Mesodermal cell (in vitro differentiated cells): Measurements from ENCODE around the gene BMP2. TPM values are rescaled to one million over a fixed set of nuclear protein-coding genes. Genes with fewer than 3 reads are reported as not detected.
A peak's percentile ranks its signal among the peaks of the same experiment; 100 is the strongest.

Source experiments
- H3K27ac ChIP-seq: 2 replicates; pipeline ENCODE4 v1.7.0; 2013; ENCODE audit warnings: mild to moderate bottlenecking, low read depth, low read length, moderate library complexity; ENCODE audit not compliant: severe bottlenecking
- H3K36me3 ChIP-seq: 2 replicates; pipeline ENCODE4 v1.7.1; 2013; ENCODE audit warnings: mild to moderate bottlenecking, low read length, moderate library complexity; ENCODE audit not compliant: control insufficient read depth, insufficient read depth
- H3K4me1 ChIP-seq: one replicate; pipeline ENCODE4 v1.7.1; 2013; ENCODE audit warnings: mild to moderate bottlenecking, low read length; ENCODE audit not compliant: insufficient read depth, control insufficient read depth, poor library complexity, severe bottlenecking
- H3K4me3 ChIP-seq: 2 replicates; pipeline ENCODE4 v1.7.0; 2013; ENCODE audit warnings: low read length, control low read depth, mild to moderate bottlenecking; ENCODE audit not compliant: insufficient read depth, poor library complexity, severe bottlenecking; ENCODE audit errors: extremely low read depth
- H3K9me3 ChIP-seq: 2 replicates; pipeline ENCODE4 v1.7.1; 2013; ENCODE audit warnings: mild to moderate bottlenecking, low read length, moderate library complexity; ENCODE audit not compliant: control insufficient read depth
- WGBS, 2 experiments: methylation state at CpG; one replicate each; pipeline ENCODE4 v1.1.5; 2013; ENCODE audit warnings: missing lambda C conversion rate in 2 of 2; ENCODE audit not compliant: insufficient coverage in 2 of 2; 5-methylcytosine and 5-hydroxymethylcytosine counted together
- polyA plus RNA-seq, 2 experiments: library from polyadenylated mRNA; stranded (reverse); fragments of 50-300 nt; gene quantifications; one replicate each; pipeline ENCODE4 v1.2.3, GENCODE V29; 2013

The BMP2 gene
- polyA plus RNA-seq (2013, experiment 1 of 2): 17.3 TPM
- polyA plus RNA-seq (2013, experiment 2 of 2): 15.9 TPM

GRCh38 chr20:6767536-6768227, at the start of gene BMP2:
TSS of gene BMP2 (plus strand) at chr20:6767686. CDS start at chr20:6770127, 2,441 bp downstream.
- Histone ChIP-seq H3K36me3 (peaks cover 5% of the 10 kb centered on the region), H3K9me3 (no peaks in the 10 kb centered on the region), H3K27ac (no peak within 1 kb of the TSS), H3K4me3 (peak within 1 kb of the TSS; percentile 76), H3K4me1 (peaks cover 8% of the 10 kb centered on the region)
- 0% methylated on average over 25 to 84 of the region's 112 CpGs for WGBS, 2 experiments

DNA sequence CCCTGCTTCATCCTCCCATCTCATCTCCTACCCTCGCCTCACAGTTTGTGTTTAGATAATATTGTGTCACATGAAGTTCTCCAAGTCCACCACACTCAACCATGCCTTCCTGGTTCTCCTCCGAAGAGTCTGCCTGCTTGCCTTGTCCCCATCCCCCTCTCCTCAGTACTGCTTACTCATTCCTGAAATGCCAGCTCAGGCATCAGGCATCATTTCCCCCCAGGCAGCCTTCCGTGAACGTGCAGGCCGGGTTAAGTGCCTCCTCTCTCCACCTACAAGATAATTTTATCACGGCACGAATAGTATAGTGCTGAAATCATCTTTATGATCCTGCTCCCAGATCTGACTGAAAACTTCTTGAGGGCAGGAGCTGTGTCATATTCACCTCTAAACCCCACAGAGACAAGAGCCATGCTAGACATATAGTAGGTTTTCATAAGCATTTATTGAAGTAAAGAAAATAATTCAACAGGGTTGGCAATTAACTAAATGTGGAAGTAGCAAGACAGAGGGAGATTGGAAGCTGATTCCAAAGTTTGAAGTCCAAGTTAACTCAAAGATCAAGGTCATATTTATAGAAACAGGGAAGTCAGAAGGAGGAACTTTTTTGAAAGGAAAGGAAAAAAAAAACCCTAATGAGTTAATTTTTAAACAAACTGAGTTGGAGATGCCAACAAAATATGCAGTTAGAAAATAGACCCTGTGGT, 48.7 kb upstream of the BMP2 start:
- Histone ChIP-seq H3K4me1 (peaks cover 8% of the 10 kb centered on the region), H3K4me3 (no peak overlapping the region), H3K27ac (peak overlapping the region; percentile 17), H3K36me3 (no peaks in the 10 kb centered on the region), H3K9me3 (peaks cover 12% of the 10 kb centered on the region)
- WGBS, 2 experiments: 60 to 76% methylated on average over 4 to 6 of the region's 7 CpGs

DNA sequence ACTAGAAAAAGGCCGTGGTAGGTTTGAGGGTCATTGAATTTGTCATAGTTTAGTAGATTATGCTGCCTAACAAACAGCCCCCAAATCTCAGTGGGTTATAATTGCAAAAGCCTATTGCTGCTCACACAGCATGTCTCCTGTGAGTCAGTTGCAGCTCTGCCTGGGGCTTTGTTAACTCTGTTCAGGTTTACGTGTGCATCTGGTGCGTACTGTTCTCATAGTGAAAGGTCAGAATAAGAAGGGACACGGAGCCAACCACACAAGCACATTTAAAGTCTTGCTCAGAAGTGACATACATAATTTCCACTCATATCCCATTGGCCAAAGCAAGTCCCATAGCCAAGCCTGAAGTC, 48.1 kb upstream of the BMP2 start:
- WGBS, 2 experiments: 100% methylated on average over 2 of the region's 4 CpGs
- Histone ChIP-seq H3K36me3 (no peaks in the 10 kb centered on the region), H3K9me3 (peaks cover 12% of the 10 kb centered on the region), H3K4me1 (peaks cover 8% of the 10 kb centered on the region), H3K27ac (no peak overlapping the region), H3K4me3 (no peak overlapping the region)

GRCh38 chr20:6726761-6727160, 40.7 kb upstream of the BMP2 start:
- H3K4me1 ChIP-seq: no peaks in the 10 kb centered on the region
- no CpG with 5 or more reads among the region's 1 CpG for WGBS, 2 experiments
- no peak overlapping the region for H3K27ac ChIP-seq
- H3K4me3 ChIP-seq: no peak overlapping the region
- H3K36me3 ChIP-seq: no peaks in the 10 kb centered on the region
- no peaks in the 10 kb centered on the region for H3K9me3 ChIP-seq

GRCh38 chr20:6730672-6731328, 36.7 kb upstream of the BMP2 start:
- no peak overlapping the region for H3K27ac ChIP-seq
- no peak overlapping the region for H3K4me3 ChIP-seq
- H3K9me3 ChIP-seq: peaks cover 8% of the 10 kb centered on the region
- H3K4me1 ChIP-seq: peaks cover under 1% of the 10 kb centered on the region
- H3K36me3 ChIP-seq: no peaks in the 10 kb centered on the region
- 72 to 88% methylated on average over 5 to 7 of the region's 9 CpGs for WGBS, 2 experiments

DNA sequence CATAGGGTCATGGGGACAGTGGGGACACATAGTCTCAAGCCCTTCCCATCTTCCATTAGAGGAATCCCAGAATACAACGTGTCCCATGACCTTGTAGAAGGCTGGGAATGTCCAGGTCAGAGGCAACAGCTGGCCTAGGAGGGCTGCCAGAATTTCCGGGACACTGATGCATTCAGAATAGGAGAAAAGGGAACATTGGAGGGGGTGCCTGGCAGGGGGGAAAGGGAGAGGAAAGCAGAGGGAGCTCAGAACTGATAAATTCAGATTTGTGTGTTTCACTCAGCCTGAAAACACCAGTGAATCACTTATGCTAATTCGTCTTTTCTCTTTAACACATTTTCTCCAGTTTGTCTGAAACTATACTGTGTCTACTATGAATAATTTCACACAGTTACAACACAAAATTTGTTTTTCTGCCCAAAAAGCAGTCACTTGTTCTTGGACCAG, 35.5 kb upstream of the BMP2 start:
- WGBS, 2 experiments: 80 to 88% methylated on average over 2 to 3 of the region's 3 CpGs
- H3K4me1 ChIP-seq: peaks cover 6% of the 10 kb centered on the region
- H3K9me3 ChIP-seq: peaks cover 8% of the 10 kb centered on the region
- no peak overlapping the region for H3K4me3 ChIP-seq
- no peaks in the 10 kb centered on the region for H3K36me3 ChIP-seq
- no peak overlapping the region for H3K27ac ChIP-seq

DNA sequence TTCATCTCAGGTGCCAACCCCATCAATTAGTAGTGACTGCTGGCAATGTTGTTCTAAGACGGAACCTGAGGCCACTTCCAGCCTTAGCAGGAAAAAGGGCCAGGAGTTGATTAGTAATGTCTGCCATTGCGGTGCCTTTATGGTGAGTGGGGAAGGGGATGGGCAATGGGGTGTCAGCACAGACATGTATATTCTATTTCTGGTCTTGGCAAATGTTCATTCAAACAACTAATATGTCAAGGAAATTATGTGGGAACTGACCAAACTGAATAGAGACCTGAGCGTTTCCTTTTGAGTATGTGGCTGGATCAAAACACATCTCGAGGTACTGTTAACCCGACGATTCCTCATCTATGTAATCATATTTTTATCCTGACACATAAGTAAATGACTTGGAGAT, 34.6 kb upstream of the BMP2 start:
- no peak overlapping the region for H3K27ac ChIP-seq
- no peak overlapping the region for H3K4me3 ChIP-seq
- whole genome bisulfite sequencing, 2 experiments: 67 to 100% methylated on average over 1 to 4 of the region's 6 CpGs
- peaks cover 6% of the 10 kb centered on the region for H3K4me1 ChIP-seq
- H3K9me3 ChIP-seq: peaks cover 8% of the 10 kb centered on the region
- no peaks in the 10 kb centered on the region for H3K36me3 ChIP-seq

DNA sequence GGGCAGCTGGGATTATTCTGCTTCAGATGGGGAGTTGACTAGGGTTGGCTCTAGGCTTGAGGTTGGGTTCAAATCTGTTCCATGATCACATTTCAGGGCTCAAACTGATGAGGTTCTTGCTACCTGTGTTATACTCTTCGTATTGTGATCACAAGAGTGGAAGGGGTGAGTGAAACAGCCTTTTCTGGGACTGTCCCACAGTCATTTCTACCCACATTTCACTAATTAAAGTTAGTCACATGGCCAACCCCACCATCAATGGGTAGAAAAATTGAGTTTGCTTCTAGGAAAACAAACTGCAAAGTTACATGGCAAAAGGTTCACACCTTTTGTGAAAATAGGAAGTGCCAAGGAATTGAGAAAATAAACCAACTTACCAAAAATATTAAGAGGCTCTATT, 33.5 kb upstream of the BMP2 start:
- Histone ChIP-seq H3K4me1 (peaks cover 6% of the 10 kb centered on the region), H3K36me3 (no peaks in the 10 kb centered on the region), H3K9me3 (peaks cover 8% of the 10 kb centered on the region), H3K4me3 (no peak overlapping the region), H3K27ac (no peak overlapping the region)
- WGBS, 2 experiments: no CpG with 5 or more reads among the region's 1 CpG

DNA sequence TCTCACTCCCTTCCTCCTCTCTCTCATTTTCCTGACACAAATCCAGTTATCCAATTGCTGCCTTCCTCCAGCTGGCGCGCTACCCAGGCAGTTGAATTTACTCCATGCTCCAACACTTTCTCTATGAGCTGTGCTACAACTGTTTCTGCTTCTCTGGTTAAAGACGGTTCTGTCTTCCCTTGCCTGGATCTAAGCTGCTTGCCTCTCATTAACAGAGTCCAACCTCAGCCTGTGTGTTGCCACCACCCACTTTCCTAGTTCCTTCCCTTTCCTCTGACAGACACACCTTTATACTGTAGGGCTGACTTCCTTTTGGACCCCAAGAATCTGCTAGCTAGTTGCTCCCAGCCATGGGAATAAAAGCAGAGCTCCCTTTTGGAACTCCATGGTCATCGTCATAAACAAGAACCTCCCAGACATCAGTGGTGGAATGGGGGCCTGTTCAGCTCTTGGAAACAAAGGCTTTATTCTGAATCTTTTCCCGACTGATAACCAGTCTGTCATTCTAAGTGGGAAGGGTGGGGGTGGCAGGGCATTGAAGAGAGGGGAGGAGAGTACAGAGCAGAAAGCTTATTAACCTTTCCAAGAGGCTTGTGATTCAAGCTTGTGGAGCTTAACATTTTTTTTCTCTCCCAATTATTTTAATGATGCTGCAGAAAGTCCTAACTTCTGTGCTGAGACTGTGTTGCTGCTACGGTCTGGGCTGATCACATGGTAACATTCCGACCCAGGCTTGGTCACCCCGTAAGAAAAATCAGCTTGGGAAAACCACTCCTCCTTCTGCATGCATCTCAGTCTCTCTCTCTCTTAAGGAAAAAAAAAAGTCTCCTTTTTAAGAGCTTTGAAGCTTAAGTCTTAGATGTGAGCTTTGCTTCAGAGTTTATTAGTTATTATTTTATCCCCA, 31.3 kb upstream of the BMP2 start:
- H3K36me3 ChIP-seq: no peaks in the 10 kb centered on the region
- WGBS, 2 experiments: 85 to 87% methylated on average over 6 to 8 of the region's 8 CpGs
- H3K9me3 ChIP-seq: peaks cover 8% of the 10 kb centered on the region
- peak overlapping the region; percentile 78 for H3K27ac ChIP-seq
- H3K4me3 ChIP-seq: no peak overlapping the region
- peaks cover 6% of the 10 kb centered on the region for H3K4me1 ChIP-seq

- Histone ChIP-seq H3K27ac (no peak overlapping the region), H3K36me3 (no peaks in the 10 kb centered on the region), H3K4me1 (peaks cover 6% of the 10 kb centered on the region), H3K9me3 (peaks cover 8% of the 10 kb centered on the region), H3K4me3 (no peak overlapping the region)
- WGBS, 2 experiments: no CpG with 5 or more reads among the region's 1 CpG
These were observed 28.1 kb upstream of the BMP2 start for GRCh38 chr20:6739406-6739805.
